RCC 7860 (cell line): ENCODE measurements around the gene LAMC2.

Experiments
- DNase-seq: peaks from one replicate; pipeline ENCODE4 v3.0.0-alpha.2; 2015; ENCODE audit warnings: low spot score
- FAIRE-seq: peaks from 2 replicates; lab custom pipeline; 2012; peaks lifted over from hg19 to GRCh38; lab: Jason Lieb, UNC

Gene LAMC2

DNA sequence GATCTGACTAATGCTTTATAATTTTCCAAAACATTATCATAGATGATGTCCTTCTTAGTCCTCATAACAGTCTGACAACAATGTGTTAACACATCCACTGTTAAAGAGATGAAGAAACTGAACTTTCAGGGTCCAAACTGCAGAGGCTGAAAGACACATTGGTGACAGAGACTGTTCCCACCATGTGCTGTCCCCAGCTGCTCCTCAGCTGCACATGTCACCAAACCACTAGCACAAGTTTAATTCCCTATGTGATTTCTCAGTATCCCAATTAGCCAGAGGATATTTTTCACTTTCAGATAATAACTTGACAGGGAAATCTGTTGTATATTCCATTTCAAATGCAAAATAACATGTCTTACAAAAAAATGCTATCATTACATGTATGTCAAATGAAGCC lies 24.6 kb downstream of the LAMC2 start:
- no peak for FAIRE-seq
- DNase-seq = no peak

DNA sequence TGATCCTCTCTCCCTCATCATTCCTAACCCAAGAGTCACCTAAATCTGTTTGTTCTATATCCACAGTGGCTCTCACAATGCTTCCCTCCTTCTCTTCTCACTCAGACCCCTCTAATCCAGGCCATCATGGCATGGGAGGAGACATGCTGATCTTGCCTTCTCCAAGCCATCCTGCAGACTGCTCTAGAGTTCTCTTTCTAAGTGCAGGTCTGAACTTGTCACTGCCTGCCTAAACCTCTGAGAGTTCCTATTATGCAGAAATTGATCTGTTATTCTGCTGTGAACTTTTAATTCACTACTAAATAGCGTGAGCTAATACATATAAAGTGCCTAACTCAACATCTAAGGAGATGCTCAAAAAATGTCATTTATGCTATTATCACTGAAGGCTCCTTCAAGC lies 26.8 kb downstream of the LAMC2 start:
- FAIRE-seq (no peak), DNase-seq (no peak)

DNA sequence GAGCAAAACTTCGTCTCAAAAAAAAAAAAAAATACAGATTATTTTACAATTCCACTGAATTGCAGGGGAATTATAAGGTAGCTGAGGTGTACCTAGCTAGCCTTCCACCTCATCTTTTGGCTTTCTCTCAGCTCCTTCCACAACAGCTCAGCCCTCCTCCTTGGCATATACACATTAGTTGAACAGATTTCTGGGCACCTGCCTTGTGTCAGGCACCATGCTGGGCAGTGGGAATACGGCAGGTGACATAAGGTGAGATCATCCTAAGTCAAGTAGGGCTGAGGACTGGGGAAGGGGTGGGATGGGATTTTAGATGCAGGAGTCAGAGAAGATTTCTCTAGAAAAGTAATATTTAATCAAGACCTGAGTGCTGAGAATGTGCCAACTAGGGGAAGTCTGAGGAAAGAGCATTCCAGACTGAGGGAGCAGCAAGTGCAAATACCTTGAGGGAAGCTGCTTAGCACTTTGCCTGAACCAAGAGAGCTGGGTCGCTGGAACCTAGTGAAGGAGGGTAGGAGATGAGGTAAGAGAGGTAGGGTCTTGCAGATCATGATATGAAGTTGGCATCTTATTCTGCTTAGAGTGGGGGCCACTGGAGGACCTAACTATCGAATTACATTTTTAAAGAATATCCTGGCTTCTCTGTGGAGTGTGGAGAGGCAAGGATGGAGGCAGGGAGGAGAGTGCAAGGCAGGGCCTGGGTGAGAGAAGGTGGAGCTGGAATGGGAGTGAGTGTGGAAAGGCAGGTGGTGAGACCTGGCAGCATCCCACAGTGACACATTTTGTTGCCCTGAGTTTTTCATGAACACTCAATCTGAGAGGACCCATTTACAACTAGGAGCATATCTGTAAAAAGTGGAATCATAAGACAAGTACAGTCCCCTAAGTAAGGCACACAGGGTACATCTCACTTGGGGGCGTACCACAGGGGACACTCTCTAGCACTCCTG lies 28.2 kb downstream of the LAMC2 start:
- FAIRE-seq (no peak), DNase-seq (no peak)

DNA sequence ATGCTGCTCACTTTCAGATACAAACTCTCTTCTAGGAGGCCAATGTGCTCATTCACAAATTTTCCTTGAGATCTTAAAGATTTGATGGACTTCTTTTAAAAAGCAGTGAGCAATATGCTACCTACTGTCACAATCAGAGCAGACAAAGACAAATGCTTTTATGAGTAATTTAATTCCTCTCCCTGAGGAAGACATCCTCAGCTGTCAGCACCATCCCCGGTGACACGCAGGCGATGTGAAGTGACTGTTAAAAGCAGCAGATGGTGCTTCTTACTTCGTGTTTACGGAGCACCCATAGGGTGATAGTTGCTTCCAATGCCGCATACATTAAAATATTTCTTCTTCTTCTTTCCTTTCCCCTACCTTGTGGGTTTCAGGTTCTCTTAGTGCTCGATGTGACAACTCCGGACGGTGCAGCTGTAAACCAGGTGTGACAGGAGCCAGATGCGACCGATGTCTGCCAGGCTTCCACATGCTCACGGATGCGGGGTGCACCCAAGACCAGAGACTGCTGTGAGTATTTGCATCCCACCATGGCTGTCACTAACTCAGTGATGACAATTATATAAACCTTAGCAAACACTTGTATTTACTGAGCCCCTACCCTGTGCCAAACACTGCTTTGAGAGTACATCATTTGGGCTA lies 29.1 kb downstream of the LAMC2 start:
- DNase-seq (no peak), FAIRE-seq (no peak)

DNA sequence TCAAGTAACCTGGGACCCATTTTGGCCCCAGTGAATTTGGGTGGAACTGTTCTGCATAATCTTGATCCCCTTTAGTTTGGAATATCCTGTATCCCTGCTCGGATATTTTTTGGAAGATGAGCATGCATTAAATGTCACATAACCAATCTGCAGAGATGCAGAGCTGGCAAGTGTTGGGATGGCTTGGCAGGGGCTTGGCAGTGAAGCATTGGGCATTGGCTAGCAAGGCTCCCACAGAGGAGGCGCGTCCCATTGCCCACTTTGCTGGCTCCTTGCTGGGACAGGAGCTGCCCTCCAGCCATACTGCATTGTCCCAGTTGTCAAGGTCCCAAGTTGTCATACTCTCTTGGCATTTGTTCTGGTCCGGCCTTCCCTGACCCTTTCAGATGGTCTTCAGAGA lies 29.9 kb downstream of the LAMC2 start:
- FAIRE-seq (no peak), DNase-seq (no peak)

DNA sequence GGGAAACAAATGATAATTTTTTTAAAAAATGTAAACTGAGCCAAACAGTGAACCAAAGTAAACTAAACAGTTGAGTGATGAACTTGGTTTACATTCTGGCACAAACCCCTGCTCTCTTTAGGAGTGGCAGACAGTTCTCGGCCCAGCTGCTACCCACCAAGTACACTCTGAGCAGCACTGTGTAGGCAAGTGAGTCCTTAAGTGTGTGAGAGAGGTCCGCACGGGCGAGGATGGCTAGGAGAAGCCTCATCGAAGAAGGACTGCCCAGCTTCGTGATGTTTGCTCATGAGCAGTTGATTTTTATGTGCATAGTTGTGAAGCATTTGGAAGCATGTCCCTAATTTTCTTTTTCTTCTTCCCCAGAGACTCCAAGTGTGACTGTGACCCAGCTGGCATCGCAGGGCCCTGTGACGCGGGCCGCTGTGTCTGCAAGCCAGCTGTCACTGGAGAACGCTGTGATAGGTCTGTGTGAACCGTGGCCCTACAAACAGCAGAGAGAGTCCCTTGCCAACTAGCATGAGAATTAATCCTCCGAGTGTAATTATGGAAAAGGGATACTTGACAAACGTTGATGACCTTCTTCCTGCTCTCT lies 32.1 kb downstream of the LAMC2 start:
- no peak for DNase-seq
- FAIRE-seq = no peak

DNA sequence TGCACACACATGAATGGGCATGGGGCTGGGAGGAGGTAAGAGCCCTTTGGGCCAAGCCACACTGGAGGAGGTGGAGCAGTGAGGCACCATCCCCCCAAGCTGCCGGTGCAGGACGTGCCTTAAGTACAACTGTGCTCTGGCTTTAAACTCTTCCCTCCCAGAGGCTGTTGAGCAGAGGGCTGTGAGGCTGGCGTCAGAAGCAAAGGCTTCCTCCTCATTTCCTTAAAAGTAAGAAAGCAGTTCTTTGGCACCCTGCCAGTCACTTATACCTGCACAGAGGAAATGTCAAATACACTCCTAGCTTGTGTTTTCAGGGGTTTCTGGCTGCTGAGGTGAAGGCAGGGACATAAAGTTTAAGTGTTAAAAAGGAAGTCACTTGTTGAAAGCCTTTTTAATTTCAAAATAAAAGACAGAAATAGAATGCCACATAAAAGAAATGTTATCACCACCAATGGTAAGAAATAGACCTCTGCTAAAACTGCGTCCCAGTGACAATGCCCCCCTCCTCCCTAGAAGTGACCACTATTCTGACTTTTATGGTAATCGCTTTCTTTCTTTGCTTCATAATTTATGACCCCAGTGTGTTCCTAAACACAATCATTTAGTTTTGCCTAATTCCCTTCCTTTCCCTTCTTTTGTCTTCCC lies 33.0 kb downstream of the LAMC2 start:
- FAIRE-seq (no peak), DNase-seq (no peak)

DNA sequence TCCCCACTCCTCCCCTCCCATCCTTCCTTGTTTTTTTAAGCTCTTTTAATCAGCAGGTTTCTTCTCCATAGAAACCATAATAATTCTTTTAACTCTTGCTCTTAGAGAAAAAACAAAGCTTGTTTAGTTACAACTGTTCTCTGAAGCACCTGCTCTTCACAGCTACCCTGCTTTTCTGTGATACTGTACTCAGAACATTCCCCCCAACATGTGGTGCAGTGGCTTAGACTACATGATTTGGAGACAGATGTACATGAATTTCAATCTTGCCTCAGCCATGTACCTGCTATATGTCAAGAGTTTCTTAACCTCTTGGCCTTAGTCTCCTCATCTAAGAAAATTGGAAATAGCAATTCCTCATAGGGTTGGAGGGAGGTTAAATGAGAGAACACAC lies 33.5 kb downstream of the LAMC2 start:
- no peak for DNase-seq
- no peak for FAIRE-seq

DNA sequence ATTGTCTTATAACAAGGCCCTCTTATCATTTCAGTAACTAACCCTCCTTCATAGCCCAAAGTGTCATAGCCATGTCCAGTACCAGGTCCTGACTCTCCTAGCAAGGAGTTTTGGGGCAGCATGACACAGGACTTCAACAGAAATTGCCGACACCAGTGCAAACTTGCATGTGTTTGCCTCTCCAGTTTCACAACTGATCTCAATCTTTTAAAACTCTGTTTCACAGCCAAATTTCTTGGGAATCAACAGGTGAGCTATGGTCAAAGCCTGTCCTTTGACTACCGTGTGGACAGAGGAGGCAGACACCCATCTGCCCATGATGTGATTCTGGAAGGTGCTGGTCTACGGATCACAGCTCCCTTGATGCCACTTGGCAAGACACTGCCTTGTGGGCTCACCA lies 36.8 kb downstream of the LAMC2 start:
- DNase-seq = no peak
- FAIRE-seq = no peak

DNA sequence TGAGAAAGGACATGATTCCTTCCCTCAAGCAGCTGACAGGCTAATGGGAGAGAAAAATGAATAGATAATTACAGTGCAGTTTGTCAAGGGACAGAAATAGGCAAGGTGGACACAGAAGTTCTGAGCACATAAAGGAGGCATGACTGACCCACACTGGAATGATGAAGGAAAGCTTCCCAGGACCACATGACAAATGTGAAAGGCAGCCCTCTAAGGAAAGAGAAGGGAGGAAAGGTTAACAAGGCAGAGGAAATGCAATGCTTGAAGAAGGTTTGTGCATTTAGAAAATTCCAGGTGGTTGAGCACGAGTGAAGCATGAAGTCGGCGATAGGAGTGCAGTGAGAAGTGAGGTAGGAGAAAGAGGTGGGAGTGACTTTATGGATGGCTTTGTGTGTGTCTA lies 37.4 kb downstream of the LAMC2 start:
- DNase-seq = peak; percentile 59
- FAIRE-seq = no peak

DNA sequence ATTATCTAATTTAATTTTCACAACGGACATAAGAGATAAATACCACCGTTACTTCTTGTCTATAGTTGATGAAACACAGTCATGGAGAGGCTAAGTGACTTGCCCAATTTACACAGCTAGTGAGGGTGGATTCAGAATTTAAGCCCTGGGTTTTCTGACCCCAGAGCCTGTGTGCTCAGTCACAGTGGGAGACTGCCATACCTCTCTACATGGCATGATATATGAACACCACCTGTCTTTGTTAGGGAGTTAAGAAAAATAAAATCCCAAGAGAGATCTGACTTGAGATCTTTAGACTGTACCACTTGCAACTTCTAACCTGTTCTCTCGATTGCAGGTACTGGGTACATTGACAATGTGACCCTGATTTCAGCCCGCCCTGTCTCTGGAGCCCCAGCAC lies 40.3 kb downstream of the LAMC2 start:
- no peak for DNase-seq
- no peak for FAIRE-seq

DNA sequence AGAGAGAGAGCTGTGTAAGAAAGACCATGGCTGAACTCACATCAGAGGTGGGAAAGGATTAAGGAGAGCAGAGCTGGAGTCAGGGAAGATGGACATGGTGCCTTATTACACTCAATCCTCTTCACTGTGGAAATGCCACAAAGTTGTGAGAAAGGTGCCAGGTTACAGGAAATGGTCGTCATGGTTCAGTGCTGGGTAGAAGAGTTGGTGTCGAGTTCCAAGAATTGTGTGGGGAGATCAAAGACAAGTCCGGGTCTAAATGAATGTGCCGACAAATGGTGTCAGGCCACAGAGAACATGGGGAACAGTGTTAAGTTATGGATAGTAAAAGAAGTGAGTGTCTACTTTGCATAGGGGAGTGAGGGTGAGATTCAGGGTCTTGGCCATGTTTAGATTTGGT lies 40.9 kb downstream of the LAMC2 start:
- FAIRE-seq (no peak), DNase-seq (no peak)

DNA sequence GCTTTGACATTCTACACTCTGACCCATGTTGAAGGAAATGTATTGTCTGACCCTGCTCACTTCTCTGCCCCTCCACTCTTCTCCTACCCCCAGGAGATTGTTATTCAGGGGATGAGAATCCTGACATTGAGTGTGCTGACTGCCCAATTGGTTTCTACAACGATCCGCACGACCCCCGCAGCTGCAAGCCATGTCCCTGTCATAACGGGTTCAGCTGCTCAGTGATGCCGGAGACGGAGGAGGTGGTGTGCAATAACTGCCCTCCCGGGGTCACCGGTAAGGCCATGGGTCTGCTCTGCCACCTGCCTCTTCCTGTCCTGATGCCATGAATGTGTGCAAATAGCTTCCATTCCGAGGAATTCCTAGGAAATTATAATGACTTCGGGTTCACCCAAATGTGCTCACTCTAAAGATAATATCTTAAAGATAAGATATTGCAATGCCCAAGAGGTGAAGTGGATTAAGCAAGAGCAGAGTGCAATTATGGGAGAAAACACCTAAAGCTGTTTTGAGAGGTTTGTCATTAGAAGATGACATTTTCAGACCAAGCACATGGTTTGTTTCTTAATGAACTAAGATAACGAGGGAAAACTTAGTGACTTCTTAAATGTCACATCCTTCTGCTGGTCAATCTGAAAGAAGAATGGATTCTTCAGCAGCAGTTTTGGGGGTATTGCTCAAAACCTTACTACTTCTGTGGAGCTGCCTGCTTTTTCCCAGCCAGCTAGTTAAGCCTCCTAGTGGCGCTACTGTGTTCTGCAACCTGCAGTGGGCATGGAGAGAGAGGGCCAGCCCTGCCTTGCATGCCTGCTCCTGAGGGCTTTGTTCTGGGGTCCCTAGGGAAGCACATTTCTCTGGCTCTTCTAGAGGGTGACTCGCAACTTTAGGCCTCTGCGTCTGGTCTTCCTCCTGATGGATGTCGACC lies 41.6 kb downstream of the LAMC2 start:
- DNase-seq (no peak), FAIRE-seq (no peak)

DNA sequence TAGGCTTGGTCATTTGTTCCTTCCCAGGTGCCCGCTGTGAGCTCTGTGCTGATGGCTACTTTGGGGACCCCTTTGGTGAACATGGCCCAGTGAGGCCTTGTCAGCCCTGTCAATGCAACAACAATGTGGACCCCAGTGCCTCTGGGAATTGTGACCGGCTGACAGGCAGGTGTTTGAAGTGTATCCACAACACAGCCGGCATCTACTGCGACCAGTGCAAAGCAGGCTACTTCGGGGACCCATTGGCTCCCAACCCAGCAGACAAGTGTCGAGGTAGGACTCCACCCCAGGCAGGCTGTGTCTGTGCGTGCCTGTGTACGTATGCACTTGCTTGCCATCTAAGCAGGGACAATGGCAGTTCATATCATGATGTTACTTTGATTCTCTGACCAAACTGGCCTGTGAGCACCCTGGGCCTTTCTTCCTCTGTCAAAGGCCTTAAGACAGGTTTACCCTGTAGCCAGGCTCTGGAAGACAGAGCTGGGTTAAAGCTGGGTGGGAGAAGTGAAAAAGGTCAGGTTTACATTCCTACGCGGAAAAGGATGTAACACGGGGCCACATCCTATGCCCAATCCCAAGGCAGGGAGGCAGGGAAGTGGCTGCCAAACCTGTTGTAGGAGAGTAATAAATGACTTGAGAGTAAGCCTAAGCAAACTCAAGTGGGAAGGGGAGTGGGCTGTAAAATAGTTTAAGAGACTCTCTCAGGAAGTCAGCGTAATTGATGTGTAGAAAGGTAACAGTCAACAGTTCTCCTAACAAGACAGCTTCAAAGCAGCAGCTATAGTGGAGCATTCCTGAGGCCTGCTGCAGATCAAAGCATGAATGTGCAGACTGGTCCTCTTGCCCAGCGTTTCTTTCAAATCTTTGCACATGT lies 42.5 kb downstream of the LAMC2 start:
- DNase-seq (no peak), FAIRE-seq (no peak)

DNA sequence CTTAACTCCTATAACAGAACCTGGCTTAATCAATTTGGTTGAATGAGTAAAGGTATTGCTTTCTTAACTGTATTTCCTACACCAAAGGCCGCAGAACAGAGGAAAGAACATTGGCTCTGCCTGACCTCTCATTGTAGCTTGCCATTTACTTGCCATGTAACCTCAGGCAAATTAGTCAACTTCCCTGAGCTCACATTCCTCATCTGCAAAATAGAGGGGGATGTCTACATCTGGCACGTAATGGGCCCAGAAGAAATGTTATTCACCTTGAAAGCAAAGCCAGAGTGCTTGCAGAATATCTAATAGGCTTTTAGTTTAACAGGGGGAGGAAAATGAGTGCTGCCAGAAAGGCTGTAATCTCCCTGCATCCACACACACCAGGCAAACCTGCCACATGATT lies 44.3 kb downstream of the LAMC2 start:
- FAIRE-seq = no peak
- DNase-seq = no peak

DNA sequence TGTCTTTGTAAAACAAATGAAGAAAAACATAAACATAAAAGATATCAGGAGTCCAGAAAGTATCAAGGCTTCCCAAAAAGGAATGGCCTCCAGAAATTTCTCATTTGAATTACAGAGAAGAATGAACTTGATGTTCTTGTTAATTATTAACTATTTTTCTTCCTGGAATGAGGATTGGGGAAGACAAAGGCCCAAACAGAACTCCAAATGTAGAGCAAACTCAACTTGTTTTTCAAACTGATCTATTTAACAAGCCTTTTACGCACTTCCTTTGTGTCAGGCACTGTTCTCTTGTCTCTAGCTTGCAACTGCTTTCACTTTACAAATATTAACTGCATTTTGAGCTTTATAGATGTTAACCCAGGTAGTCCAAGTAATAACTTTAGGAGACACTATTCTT lies 45.5 kb downstream of the LAMC2 start:
- DNase-seq (no peak), FAIRE-seq (no peak)

DNA sequence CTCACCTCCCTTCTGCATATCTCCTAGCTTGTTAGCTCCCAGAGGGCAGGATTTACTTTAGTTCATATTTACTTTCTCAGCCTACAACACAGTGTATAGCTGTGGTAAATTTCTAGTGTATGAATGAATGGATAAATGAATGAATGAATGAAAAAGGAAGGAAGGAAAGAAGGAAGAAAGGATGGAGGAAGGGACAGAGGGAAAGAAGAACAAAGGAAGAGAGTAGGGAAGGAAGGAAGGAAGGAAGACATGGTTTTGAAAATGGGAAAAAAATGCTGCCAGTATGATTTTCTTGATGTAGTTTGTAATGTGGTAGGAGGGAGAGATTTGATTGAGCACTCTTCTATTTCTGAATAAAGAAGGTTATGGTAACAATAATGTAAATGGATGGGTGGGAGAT lies 47.0 kb downstream of the LAMC2 start:
- FAIRE-seq = no peak

DNA sequence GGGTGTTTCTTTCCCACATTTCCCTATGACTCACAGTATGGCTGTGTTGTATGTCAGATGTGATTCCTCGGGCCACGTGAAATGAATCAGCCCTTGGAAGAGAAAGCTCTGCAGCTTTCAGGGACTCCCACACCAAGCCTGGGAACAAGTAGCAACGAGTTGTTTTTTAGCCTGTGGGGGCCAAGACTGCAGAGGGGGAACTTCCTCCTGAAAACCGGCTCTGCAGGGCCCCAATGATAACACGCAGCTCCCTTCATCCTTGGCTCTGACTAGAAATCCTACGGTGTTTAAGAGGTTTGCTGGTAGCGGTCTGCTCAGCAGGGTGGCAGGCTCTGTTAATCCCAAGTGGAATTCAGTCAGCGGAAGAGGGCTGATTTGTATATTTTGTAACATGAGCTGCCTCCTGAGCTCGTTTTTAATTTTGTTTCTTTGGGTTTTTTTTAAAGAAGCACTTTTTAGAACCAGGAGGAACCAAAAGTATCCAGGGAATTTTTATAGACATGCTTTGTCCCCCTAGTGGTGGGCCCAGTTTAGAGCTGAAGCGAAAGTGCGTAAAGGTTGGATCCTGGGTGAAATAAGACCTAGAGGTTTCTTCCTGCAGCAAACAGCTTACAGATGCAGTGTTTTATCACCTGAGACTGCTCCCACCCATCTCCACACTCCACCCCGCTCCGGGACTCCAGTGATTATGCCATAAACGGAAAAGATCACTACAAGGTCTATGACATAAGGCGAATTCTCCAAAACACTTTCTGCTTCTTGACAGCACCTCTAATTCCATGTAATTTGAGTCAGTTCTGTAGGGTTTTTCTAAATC lies 48.8 kb downstream of the LAMC2 start:
- FAIRE-seq = peak; percentile 91
- DNase-seq = peak; percentile 89

More for the DNA sequence above, 47.0 kb downstream of the LAMC2 start:
- DNase-seq = no peak

DNA sequence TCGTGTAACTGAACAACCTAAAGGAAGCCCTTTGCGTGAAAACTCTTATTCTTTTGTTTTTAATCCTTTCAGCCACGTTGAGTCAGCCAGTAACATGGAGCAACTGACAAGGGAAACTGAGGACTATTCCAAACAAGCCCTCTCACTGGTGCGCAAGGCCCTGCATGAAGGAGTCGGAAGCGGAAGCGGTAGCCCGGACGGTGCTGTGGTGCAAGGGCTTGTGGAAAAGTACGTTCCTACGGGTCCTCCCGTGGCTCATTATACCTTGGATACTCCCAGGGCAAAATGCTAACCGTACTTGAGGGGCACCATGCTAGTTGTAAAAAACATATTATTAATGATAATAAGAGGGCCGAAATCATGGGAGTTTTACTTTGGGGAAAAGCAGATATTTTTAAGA lies 49.4 kb downstream of the LAMC2 start:
- DNase-seq (no peak), FAIRE-seq (no peak)
